HL-60 (cell line): ENCODE data around the gene DNAH17.

ENCODE experiments used
- DNase-seq, 2 experiments: peaks; one replicate each; pipeline ENCODE4 v3.0.0-alpha.2; 2010 to 2020; ENCODE audit warnings: low read depth in 1 of 2, low spot score in 1 of 2
- H3K27ac ChIP-seq: fragments of 250-450 bp; sonication (Bioruptor Pico); replicated peaks from 2 replicates; pipeline ENCODE4 v1.5.1; 2020; ENCODE audit warnings: mild to moderate bottlenecking, moderate library complexity
- H3K27me3 ChIP-seq: fragments of 250-450 bp; sonication (Bioruptor Pico); 2 replicates; pipeline ENCODE4 v1.5.1; 2021; ENCODE audit warnings: mild to moderate bottlenecking, moderate library complexity; ENCODE audit not compliant: insufficient read depth, poor library complexity, severe bottlenecking
- H3K4me3 ChIP-seq: replicated peaks from 2 replicates; pipeline ENCODE4 v1.5.1; 2011; ENCODE audit warnings: mild to moderate bottlenecking, control low read depth, low read length; ENCODE audit not compliant: insufficient read depth
- GABPA ChIP-seq: IDR thresholded peaks from 2 replicates; pipeline ENCODE4 v1.6.1; 2012; ENCODE audit warnings: low read depth
- POLR2AphosphoS5 ChIP-seq: IDR thresholded peaks from 2 replicates; pipeline ENCODE4 v1.6.1; 2012; ENCODE audit warnings: low read depth
- SPI1 ChIP-seq: IDR thresholded peaks from 2 replicates; pipeline ENCODE4 v1.6.1; 2012; ENCODE audit warnings: low read depth, mild to moderate bottlenecking, borderline replicate concordance
- TF ChIP-seq, protein P1 (sequence below): IDR thresholded peaks from 2 replicates; pipeline ENCODE4 v1.6.1; 2012; ENCODE audit warnings: low read depth; ENCODE audit not compliant: insufficient replicate concordance
- TF ChIP-seq, protein P2 (sequence below): IDR thresholded peaks from one replicate; pipeline ENCODE4 v1.5.1; 2011; ENCODE audit warnings: low read length, control low read depth, inconsistent platforms; ENCODE audit not compliant: insufficient read depth

The DNAH17 gene

DNA sequence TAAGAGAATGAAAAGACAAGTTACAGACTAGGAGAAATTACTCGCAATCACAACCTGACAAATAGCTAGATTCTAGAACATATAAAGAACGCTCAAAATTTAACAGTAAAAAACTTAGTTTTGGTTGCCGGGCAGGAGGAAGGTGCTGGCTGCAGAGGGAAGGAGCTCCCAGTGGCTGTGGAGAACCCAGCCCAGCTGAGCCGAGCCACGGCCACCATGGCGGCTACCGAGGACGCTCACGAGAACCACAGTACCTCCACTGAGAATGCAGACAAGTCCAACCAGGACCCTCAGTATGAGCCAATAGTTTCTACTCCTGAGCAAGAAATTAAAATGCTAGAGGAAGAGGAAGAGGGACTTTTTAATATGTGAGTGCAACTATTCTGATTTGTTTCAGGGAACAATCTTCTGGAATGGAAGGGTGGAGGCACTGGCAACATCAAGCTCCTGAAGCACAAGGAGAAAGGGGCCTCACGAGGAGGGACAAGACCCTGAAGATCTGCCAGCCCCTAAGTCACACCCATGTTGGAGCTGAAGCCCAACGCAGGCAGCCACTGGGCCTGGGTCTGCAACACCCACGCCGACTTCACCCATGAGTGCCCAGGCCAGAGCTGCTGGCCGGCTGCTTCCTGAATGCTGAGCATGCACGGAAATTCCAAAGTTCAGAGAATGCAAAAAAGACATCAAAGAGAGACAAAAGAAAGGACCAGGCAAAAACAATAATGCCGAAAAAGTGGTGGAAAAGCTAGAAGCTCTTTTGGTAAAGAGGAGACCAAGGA is 55.0 kb downstream of the DNAH17 start:
- Histone ChIP-seq H3K27me3 (no peaks in the 10 kb centered on the region), H3K4me3 (no peak overlapping the region), H3K27ac (no peak overlapping the region)
- DNase-seq, result no peak
- TF ChIP-seq SPI1 (no peak), GABPA (no peak), POLR2AphosphoS5 (no peak)
- TF ChIP-seq, protein P1, sequence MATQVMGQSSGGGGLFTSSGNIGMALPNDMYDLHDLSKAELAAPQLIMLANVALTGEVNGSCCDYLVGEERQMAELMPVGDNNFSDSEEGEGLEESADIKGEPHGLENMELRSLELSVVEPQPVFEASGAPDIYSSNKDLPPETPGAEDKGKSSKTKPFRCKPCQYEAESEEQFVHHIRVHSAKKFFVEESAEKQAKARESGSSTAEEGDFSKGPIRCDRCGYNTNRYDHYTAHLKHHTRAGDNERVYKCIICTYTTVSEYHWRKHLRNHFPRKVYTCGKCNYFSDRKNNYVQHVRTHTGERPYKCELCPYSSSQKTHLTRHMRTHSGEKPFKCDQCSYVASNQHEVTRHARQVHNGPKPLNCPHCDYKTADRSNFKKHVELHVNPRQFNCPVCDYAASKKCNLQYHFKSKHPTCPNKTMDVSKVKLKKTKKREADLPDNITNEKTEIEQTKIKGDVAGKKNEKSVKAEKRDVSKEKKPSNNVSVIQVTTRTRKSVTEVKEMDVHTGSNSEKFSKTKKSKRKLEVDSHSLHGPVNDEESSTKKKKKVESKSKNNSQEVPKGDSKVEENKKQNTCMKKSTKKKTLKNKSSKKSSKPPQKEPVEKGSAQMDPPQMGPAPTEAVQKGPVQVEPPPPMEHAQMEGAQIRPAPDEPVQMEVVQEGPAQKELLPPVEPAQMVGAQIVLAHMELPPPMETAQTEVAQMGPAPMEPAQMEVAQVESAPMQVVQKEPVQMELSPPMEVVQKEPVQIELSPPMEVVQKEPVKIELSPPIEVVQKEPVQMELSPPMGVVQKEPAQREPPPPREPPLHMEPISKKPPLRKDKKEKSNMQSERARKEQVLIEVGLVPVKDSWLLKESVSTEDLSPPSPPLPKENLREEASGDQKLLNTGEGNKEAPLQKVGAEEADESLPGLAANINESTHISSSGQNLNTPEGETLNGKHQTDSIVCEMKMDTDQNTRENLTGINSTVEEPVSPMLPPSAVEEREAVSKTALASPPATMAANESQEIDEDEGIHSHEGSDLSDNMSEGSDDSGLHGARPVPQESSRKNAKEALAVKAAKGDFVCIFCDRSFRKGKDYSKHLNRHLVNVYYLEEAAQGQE, result no peak
- TF ChIP-seq, protein P2, sequence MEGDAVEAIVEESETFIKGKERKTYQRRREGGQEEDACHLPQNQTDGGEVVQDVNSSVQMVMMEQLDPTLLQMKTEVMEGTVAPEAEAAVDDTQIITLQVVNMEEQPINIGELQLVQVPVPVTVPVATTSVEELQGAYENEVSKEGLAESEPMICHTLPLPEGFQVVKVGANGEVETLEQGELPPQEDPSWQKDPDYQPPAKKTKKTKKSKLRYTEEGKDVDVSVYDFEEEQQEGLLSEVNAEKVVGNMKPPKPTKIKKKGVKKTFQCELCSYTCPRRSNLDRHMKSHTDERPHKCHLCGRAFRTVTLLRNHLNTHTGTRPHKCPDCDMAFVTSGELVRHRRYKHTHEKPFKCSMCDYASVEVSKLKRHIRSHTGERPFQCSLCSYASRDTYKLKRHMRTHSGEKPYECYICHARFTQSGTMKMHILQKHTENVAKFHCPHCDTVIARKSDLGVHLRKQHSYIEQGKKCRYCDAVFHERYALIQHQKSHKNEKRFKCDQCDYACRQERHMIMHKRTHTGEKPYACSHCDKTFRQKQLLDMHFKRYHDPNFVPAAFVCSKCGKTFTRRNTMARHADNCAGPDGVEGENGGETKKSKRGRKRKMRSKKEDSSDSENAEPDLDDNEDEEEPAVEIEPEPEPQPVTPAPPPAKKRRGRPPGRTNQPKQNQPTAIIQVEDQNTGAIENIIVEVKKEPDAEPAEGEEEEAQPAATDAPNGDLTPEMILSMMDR, result no peak

DNA sequence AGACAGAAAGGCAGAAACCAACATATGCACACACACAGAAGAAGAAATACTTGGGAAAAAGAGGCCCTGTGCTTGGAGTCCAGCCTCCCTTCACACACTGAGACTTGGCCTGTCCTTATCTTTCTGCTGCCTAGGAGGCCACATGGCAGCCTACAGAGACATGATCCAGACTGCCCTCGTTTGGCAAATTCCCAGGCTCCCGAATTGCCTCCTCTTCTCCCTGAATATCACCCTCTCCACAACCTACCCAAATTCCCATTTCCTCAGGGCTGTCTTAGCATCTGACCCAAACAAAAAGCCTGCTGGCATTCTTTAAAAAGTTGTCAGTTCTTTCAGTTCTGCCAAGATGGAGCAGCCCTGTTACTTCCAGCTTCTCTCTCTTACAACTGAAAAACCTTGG is 59.8 kb downstream of the DNAH17 start:
- no peak overlapping the region for H3K27ac ChIP-seq
- H3K27me3 ChIP-seq, result no peaks in the 10 kb centered on the region
- no peak overlapping the region for H3K4me3 ChIP-seq
- TF ChIP-seq, protein P2, result no peak
- TF ChIP-seq POLR2AphosphoS5 (no peak), SPI1 (no peak), GABPA (no peak)
- TF ChIP-seq, protein P1, result no peak
- no peak for DNase-seq

DNA sequence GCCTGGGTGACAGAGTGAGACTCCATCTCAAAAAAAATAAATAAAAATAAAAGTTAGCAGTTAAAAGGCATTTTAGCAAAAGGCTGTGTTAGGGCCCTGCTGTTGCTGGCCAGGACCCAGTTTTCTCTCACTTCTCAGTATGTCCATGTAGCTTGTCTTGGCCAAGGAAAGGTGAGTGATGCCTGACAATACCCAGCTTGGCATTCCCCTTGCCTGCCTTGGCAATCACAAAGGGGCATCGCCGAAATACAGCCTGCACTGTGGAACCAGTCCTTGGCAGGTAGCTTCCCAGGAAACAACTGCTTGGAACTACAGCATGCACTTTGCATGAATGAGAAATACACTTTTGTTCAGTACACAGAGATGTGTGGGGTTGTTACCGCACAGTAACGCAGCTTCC is 61.7 kb downstream of the DNAH17 start:
- Histone ChIP-seq H3K27me3 (no peaks in the 10 kb centered on the region), H3K4me3 (no peak overlapping the region), H3K27ac (no peak overlapping the region)
- TF ChIP-seq GABPA (no peak), POLR2AphosphoS5 (no peak), SPI1 (no peak)
- TF ChIP-seq, protein P1, result no peak
- TF ChIP-seq, protein P2, result no peak
- DNase-seq, result no peak
